GM19043 (cell line): ENCODE results near the gene ZNF624.
"Not testable (repeated sequence)": the region's sequence is repeated elsewhere in the genome, so short reads cannot be mapped to it uniquely, and the experiment has no call there.

ENCODE experiments used
- ATAC-seq: cut with Tn5 transposase; IDR thresholded peaks from one replicate; pipeline ENCODE4 v1.9.1; 2021; ENCODE audit warnings: low read depth; ENCODE audit not compliant: unreplicated experiment

ZNF624 gene

DNA sequence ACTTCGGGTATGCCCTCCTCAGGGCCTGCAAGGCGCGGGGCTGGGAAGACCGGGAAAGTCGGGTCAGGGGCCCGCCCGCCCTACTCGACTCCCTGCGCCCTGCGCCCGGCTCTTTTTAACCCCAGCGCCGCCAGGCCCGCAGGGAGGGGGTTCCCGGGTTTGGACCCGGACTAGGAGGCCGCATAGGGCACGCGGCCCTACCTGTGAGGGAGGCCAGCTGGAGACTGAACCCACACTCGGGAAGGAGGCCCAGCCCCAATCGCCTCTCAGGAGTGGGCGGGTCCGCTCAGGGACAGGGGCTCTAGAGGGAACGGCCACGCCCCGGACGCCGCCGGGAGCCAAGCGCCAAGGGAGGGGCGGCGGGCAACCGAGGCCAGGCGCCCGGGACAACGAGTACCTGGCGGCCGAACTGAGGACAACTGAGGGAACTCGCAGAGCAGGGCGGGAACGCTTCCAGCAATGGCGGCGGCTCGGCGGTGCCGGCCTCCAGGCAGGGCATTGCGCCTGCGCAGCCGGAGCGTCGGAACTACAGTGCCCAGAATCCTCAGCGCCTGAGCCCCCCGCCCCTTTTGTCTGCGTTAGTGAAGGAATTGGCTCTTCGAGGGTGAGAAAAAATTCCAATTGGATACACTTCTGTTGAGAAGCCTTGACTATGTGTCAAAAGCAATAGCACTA is at the start of gene ZNF624:
ZNF624 (minus strand) TSS at position 484 of the 675 bp plus-strand sequence.
- ATAC-seq = peak; percentile 86

DNA sequence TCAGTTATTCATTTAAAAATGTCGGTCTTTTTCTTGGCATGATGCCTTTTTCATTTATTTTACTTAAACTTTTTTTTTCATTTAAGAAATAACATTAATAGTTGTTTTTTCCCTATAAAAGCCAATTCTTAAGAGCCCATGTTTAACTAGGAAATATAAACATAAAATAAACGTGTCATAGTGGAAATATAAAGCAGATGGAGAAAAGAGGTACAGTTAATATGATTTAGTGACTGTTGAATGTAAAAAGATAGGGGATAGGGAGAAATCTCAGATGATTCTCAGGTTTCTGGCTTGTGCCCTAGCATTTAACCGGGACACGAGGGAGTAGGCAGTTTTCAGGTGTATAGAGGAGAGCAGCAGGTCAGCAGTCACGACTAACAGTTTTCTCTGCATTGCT is 44.0 kb upstream of the ZNF624 start:
- ATAC-seq = not testable (repeated sequence)

DNA sequence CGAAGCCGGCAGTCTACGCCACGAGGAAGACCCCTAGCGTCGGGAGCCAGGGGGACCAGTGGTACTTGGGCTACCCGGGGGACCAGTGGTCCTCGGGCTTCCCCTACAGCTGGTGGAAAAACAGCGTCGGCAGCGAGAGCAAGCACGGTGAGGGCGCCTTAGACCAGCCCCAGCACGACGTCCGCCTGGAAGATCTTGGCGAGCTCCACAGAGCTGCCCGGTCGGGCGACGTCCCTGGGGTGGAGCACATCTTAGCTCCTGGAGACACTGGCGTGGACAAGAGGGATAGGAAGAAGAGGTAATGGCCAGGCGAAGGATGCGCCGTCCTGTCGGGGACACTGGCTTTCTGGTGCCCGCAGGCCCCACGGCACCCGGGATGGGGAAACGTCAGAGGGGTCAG is 36.8 kb upstream of the ZNF624 start:
- not testable (repeated sequence) for ATAC-seq

DNA sequence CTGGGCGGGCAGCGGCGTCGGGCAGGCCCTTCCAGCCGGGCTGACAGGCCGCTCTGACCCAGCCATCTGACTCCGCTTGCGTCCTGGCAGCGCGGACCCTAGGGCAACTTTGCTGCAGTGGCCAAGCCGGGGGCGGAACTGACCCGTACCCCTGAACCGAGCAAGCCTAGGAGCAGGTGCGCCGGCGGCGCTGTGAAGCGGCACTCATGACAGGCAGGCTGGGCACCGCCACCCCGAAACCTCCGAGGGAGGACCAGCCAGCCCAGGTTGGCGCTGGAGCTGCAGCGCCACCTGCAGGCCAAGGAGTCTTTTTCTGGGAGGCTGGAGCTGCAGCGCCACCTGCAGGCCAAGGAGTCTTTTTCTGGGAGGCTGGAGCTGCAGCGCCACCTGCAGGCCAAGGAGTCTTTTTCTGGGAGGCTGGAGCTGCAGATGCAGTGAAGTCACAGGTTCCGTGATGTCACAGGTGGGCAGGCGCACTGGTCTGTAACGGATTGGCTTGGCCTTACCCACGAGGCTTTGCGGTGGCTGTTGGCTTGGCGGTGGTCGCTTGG is 36.2 kb upstream of the ZNF624 start, which contains the start of gene CCDC144A:
CCDC144A (plus strand) TSS at position 511 of the 551 bp plus-strand sequence. CDS start 160 bp downstream, outside the sequence.
- ATAC-seq = not testable (repeated sequence)

DNA sequence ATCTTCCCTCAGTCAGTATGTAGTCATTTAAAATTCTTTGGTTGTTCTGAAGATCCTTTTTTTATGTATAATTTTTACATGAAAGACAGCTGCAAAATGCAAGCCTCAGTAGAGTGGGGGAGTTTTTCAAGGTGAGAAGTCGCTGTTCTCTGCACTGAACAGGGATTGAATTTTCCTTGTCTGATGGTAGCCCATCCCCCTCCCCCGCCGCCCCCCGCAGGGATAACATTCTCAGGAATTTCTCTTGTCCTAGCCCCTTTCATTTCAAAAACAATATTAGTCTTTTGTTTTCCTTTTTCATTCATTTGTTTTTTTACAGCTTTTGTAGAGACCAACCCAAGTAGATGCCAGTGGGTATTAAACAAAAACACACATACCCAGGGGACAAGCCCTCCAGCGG is 33.5 kb upstream of the ZNF624 start:
- not testable (repeated sequence) for ATAC-seq

DNA sequence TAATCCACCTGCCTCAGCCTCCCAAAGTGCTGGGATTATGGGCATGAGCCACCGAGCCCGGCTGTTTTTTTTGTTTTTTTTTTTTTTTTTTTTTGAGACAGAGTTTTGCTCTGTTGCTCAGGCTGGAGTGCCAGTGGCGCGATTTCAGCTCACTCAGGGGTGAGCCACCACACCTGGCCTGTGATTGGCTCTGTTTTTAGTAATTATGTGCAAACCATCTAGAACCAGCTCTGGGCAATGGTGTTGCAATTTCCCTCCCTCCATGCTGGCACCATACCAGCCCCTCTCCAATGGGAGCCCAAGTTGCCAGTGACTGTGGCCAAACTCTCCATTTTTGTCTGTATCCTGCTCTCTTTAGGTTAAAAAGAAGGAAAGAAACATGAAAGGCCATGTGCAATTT is 32.4 kb upstream of the ZNF624 start:
- not testable (repeated sequence) for ATAC-seq

DNA sequence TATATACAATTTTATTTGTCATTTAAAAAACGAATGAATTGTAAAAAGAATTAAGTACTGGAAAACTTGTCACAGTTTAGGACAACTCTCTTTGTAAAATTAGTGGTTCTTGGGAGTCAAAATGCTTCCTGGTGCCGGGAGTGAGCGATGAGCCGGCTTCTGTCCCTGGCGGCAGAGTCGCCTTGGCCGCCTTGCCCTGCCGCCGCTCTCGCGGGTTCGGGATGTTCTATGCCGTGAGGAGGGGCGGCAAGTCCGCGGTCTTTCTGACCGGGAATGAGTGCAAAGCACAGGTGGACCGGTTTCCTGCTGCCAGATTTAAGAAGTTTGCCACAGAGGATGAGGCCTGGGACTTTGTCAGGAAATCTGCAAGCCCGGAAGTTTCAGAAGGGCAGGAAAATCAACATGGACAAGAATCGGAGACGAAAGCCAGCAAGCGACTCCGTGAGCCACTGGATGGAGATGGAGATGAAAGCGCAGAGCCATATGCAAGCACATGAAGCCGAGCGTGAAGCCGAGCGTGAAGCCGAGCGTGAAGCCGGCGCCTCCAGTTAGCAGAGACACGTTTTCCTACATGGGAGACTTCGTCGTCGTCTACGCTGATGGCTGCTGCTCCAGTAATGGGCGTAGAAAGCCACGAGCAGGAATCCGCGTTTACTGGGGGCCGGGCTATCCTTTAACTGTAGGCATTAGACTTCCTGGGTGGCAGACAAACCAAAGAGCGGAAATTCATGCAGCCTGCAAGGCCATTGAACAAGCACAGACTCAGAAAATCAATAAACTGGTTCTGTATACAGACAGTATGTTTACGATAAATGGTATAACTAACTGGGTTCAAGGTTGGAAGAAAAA is 29.9 kb upstream of the ZNF624 start:
- not testable (repeated sequence) for ATAC-seq

DNA sequence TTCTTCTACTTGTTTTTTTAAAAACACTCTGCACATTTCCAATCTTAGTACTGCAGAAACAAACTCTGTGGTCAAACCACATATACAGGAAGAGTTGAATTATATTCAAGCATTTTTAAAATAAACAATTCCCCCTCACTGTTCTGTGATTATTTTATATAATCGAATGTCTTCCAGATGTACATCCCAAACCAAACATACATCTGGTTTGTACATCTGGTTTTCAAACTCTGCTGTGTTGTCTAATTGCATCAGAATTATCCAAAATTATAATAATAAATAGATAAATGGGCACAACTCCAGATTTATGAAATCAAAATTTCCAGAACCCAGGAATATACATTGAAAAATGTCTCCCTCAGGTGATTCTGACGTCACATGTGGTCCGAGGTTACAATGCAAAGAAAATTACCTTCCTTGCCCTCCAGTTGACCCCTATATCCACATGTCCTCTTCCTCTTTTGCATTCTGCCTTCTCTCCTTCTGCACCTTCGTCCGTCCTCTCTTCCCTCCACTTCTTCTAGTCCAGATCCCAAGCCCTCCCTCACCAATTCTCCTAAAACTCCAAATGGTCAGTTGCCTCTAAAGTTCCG is 23.1 kb upstream of the ZNF624 start:
- ATAC-seq = no peak

DNA sequence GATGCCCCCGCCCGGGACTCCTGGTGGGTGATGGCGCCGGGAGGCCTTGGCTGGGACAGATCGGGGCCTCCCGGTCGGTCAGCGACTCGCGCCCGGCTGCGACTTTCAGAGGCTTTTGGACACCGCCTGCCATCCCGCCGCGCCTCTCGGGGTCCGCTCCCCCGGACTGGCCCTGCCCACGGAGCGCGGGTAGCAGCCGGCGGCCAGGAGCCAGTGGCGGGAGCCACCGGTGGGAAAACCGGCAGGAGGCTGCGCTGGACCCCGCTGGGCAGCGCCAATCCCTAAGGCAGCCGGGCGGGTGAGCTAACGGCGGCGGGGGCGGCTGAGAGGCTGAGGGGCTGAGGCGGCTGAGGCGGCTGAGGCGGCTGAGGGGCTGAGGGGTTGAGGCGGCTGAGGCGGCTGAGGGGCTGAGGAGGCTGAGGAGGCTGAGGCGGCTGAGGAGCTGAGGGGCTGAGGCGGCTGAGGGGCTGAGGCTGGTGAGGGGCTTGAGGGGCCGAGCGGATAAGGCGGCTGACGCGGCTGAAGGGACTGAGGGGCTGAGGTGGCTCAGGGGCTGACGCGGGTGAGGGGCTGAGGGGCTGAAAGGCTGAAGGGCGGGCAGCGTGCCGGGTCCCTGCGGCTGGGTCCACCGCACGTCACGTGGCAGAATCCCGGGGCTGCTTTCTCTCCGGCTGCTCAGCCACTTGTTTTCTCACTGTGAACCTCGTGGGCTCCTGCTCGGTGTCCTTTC is 13.4 kb upstream of the ZNF624 start:
- ATAC-seq = not testable (repeated sequence)

DNA sequence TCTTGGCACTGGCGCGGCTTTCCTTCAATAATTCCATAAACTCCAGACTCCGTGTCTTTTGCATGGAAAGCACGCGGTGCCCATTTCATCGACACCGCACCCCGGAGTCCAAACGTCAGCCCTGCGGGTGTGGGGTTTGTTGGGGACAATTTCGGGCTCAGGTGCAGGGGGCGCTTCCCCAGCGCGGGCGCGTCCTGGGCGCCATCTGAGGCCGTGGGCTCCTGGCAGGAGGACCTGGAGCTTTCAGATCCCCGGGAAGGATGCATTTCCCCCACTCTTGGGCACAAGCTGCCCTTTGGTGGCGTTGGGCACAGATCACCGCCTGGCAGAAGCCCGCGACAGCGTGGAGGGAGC is 12.9 kb upstream of the ZNF624 start:
- ATAC-seq = not testable (repeated sequence)

DNA sequence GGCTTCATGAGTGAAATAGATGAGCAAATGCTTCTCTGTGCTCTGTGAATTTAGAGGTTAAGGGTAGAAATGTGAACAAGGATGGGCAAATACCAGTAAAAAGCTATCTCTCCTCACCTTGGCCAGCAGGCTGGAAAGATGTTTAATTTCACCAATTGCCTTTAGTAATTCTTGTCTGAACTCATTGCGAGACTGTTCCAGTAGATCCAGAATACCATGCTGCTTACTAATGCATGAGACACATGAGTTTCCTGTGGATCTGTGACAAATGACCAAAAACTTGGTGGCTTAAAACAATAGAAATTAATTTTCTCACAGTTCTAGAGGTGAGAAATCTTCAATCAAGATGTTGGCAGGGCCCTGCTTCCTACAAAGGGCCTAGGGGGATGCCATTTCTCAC is 9.3 kb upstream of the ZNF624 start:
- ATAC-seq = no peak

DNA sequence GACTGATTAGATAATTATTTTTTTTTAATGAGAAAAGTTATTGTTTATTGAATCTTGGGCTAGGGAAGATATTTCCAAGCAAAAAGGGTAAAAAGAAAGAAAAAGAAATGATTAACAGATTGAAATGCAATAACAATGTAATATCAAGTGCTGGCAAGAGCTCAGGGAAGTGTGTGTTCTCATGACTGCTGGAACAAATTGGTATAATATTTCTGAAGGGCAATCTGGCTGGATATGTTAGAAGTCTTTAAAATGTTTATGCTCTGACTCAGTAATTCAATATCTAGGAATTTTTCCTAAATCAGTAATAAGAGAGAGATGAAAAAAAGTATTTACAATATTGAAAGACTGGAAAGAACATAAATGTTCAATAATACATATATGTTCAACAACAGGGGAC is 7.6 kb upstream of the ZNF624 start:
- no peak for ATAC-seq

DNA sequence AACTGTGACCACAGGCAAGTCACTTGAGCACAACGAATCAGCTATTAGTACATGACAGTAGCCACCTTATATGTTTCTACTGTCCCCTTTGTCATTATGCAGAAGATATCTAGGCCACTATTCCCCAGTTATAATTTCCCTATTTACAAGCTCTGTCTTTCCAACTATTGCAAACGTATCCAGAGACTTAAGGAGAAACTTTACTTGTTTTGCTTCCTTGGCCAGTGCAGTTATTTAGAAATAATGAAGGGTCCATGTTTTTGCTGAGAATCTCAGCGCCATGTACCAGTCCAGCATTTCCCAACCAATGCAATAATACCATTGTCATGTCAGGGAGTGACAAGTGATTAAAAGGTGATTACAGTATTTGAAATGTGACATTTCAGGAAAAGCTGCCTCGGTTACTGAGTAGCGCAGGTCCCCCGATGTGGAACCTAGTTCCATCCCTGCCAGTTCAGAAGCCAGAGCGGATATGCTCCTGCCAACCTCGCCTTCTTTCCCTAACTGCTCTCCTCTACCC is 743 bp downstream of the ZNF624 start:
- ATAC-seq = no peak

DNA sequence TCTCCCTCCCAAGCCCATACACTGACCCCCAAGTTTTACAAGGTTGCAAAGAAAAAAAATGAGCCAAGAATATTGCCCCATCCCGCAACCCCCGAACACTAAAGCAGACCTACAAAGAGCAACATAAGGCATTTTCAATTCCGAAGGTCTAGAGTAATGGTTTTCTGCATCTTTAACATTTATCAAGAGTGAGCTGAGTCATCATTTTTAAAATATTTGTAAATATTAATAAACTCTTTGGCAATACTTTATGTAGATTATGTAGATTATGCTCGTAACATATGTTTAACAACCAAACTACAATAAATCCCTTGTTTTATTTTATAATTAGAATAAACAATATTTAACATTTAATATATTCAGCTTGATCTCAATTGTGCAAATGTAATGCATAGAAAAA is 1.4 kb downstream of the ZNF624 start:
- ATAC-seq = no peak

DNA sequence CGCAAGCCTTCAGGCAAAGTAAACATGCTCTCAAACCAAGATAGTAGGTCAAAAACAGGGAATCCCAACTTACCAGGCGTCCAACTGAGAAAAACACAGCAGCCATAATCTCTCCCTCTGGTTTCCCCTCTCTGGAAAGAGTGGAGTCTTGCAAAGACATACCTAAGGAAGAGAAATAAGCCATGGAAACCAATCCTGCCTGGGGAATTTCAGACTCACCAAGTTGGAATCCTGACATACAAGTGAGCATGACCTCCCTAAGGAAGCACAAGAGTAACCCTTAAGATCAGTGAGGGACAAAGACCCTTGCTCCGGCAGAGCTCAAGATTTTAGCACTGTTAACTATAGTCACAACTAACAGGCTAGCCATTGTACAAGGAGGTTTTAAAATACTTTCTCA is 4.1 kb downstream of the ZNF624 start:
- no peak for ATAC-seq

DNA sequence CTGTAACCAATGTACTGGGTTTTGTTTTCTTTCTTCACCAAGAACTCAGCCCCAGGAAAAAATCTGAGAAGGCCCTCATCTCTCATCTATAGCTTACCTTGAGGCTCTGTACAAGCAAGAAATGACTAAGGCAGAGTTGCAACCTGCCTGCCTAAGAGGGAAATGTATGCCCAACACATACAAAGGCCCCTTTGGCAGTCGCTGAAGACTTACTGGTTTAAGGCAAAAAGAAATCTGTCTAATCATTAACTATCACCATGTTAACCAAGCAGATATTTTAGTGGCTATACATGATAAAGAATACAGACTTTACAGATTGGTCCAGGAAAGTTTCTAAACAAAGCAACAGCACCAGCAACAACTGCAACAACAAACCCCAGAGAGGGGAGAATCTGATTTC is 14.2 kb downstream of the ZNF624 start:
- ATAC-seq = no peak

DNA sequence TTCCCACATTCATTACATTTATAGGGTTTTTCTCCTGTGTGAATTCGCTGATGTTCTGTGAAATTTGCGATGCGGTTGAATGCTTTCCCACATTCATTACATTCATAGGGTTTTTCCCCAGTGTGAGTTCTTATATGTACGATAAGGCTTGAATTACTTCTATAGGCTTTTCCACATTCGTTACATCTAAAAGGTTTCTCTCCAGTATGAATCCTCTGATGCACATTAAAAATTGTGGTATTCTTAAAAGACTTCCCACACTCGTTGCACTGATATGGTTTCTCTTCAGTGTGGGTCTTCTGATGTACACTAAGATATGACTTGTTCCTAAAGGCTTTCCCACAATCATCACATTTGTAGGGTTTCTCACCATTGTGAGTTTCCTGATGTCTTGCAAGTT is 30.4 kb downstream of the ZNF624 start:
- ATAC-seq = no peak

DNA sequence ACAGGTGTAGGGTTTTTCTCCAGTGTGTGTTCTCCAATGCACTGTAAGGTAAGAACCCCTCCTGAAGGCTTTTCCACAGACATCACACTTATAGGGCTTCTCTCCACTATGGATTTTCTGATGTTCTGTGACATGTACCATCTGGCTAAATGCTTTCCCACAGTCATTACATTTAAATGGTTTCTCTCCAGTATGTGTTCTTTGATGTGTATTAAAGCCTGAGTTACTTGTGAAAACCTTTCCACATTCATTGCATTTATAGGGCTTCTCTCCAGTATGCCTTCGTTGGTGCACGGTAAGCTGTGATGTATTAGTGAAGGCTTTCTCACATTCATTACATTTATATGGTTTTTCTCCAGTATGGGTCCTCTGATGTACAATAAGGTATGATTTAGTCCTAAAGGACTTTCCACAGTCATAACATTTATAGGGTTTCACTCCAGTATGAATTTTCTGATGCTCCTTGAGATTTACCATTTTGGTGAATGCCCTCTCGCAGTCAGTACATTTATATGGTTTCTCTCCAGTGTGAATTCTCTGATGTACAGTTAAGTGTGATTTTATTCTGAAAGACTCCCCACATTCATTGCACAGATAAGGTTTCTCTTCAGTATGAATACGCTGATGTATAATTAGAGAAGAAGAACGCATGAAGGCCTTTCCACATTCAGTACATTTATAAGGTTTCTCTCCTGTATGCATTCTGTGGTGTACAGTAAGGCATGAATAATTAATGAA is 30.9 kb downstream of the ZNF624 start:
- no peak for ATAC-seq

DNA sequence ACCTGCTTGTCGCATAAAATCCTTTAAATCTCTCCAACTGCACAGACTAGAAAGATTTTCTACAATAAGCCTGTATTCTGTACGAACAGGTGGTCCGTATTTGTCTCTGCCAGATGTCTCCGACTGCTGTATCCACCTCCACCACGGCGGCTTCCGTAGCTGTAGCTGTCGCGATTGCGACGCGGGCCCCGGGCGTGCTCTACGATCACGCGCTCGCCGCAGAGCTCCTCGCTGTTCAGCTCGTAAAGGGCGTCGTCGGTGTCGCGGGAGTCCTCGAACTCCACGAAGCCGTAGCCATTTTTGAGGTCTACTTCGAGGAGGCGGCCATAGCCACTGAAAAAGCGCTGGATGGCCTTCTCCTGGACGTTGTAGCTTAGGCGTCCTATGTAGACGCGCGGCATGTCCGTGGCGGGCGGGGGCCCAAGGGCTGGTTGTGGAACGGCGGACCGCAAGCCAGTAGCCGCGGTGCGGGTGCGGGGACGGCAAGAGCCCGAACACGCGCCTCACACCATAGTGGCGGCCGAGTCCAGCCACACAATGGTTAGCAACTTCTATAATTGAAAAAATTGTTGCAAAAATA is 36.1 kb downstream of the ZNF624 start:
- ATAC-seq = no peak
